Testis (tissue), 2 donors: ENCODE measurements around the gene ADD1.

Experiments used
- POLR2A ChIP-seq: fragments of 450-650 bp; IDR thresholded peaks from one replicate; pipeline ENCODE4 v1.6.1; 2017; ENCODE audit warnings: antibody characterized with exemption, mild to moderate bottlenecking, moderate library complexity
- TF ChIP-seq, protein P1 (sequence below), 3 experiments: fragments of 450-650 bp in 2 of 3; fragments of 200-600 bp in 1 of 3; sonication (generic) in 1 of 3; IDR thresholded peaks; one replicate each; pipeline ENCODE4 v1.5.1; 2016 to 2019; ENCODE audit warnings: antibody characterized with exemption in 3 of 3, mild to moderate bottlenecking in 2 of 3, moderate library complexity in 1 of 3

- TF ChIP-seq, protein P1, sequence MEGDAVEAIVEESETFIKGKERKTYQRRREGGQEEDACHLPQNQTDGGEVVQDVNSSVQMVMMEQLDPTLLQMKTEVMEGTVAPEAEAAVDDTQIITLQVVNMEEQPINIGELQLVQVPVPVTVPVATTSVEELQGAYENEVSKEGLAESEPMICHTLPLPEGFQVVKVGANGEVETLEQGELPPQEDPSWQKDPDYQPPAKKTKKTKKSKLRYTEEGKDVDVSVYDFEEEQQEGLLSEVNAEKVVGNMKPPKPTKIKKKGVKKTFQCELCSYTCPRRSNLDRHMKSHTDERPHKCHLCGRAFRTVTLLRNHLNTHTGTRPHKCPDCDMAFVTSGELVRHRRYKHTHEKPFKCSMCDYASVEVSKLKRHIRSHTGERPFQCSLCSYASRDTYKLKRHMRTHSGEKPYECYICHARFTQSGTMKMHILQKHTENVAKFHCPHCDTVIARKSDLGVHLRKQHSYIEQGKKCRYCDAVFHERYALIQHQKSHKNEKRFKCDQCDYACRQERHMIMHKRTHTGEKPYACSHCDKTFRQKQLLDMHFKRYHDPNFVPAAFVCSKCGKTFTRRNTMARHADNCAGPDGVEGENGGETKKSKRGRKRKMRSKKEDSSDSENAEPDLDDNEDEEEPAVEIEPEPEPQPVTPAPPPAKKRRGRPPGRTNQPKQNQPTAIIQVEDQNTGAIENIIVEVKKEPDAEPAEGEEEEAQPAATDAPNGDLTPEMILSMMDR (IDR thresholded peaks at IDR 0.05) = no peak
- TF ChIP-seq POLR2A = peak; percentile 75
These were observed at the start of gene ADD1 for GRCh38 chr4:2843263-2843940.
